ENCODE data around the gene IP6K3.

DNA sequence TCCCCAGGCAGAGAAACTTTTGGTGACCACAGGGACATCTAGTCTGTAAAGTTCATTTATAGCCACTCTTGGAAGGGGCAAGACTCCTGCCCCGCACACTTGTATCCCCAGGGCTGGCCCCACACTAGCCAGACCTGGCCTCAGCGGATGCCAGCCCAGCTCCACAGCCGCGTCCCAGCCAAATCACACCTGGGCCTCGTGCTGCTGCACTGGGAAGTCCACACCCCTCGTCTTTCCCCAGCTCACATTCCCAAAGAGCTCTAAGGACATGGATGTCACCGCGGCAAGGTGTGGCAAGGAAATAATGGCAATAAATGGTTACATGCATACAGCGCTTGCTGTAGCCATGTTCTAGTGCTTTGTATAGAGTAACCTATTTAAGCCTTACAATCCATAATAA, 8.6 kb downstream of the IP6K3 start:
- TF ChIP-seq, protein P1, sequence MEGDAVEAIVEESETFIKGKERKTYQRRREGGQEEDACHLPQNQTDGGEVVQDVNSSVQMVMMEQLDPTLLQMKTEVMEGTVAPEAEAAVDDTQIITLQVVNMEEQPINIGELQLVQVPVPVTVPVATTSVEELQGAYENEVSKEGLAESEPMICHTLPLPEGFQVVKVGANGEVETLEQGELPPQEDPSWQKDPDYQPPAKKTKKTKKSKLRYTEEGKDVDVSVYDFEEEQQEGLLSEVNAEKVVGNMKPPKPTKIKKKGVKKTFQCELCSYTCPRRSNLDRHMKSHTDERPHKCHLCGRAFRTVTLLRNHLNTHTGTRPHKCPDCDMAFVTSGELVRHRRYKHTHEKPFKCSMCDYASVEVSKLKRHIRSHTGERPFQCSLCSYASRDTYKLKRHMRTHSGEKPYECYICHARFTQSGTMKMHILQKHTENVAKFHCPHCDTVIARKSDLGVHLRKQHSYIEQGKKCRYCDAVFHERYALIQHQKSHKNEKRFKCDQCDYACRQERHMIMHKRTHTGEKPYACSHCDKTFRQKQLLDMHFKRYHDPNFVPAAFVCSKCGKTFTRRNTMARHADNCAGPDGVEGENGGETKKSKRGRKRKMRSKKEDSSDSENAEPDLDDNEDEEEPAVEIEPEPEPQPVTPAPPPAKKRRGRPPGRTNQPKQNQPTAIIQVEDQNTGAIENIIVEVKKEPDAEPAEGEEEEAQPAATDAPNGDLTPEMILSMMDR (IDR thresholded peaks at IDR 0.05; ENCODE audit: low read depth, low read length, poor library complexity, severe bottlenecking) = no peak
- no peak for TF ChIP-seq EZH2phosphoT487 (IDR thresholded peaks at IDR 0.05; ENCODE audit: borderline replicate concordance, low read length)

Data from DOHH2 (cell line).